ENCODE data around the gene VWF. TPM values are rescaled to one million over a fixed set of nuclear protein-coding genes. Genes with fewer than 3 reads are reported as not detected.
A peak's percentile ranks its signal among the peaks of the same experiment; 100 is the strongest.
"Not testable (repeated sequence)": the region's sequence is repeated elsewhere in the genome, so short reads cannot be mapped to it uniquely, and the experiment has no call there.

Gene VWF
- total RNA-seq, 1 donor from 2014 or later: not detected

DNA sequence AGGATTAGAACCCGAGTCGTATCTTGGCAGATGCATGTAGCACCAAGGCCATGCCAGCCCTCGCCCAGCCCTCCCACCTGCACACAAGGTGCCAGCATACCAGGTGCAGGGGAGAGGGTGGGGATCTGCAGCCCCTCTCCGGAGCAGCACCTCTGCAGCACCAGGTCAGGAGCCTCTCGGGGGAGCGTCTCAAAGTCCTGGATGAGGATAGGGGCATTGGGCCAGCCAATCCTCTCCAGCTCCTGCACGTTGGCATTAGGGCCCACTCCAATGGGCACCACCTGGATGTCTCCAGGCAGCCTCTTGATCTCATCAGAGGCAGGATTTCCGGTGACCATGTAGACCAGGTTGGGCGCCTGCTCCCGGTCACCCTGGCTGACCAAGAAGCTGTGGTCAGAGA lies 106.2 kb downstream of the VWF start:
- intact Hi-C loops (cut with micrococcal nuclease): no loop called here
- Mint-ChIP-seq H3K27ac (no peak overlapping the region), H3K4me3 (no peak overlapping the region), H3K9me3 (no peaks in the 10 kb centered on the region), H3K36me3 (ENCODE audit: low read depth) (no peaks in the 10 kb centered on the region), H3K4me1 (ENCODE audit: low read depth) (no peaks in the 10 kb centered on the region), H3K27me3 (ENCODE audit: insufficient read depth) (peaks cover 6% of the 10 kb centered on the region)
- no peak for DNase-seq (ENCODE audit: low spot score)

GRCh38 chr12:6016756-6017155 lies 107.7 kb downstream of the VWF start:
- intact Hi-C loops (cut with micrococcal nuclease): no loop called here
- H3K27me3 Mint-ChIP-seq (ENCODE audit: insufficient read depth): peaks cover 7% of the 10 kb centered on the region
- H3K9me3 Mint-ChIP-seq: no peaks in the 10 kb centered on the region
- no peaks in the 10 kb centered on the region for H3K4me1 Mint-ChIP-seq (ENCODE audit: low read depth)
- no peak overlapping the region for H3K27ac Mint-ChIP-seq
- no peaks in the 10 kb centered on the region for H3K36me3 Mint-ChIP-seq (ENCODE audit: low read depth)
- H3K4me3 Mint-ChIP-seq: no peak overlapping the region
- DNase-seq (ENCODE audit: low spot score): no peak

- peaks cover 11% of the 10 kb centered on the region for H3K27me3 Mint-ChIP-seq (ENCODE audit: insufficient read depth)
- H3K27ac Mint-ChIP-seq; H3K9me3 Mint-ChIP-seq; H3K4me3 Mint-ChIP-seq; intact Hi-C loops (cut with micrococcal nuclease); DNase-seq (ENCODE audit: low spot score); H3K4me1 Mint-ChIP-seq (ENCODE audit: low read depth); H3K36me3 Mint-ChIP-seq (ENCODE audit: low read depth): not testable (repeated sequence)
Measured at GRCh38 chr12:6016004-6016403, 108.5 kb downstream of the VWF start.

DNA sequence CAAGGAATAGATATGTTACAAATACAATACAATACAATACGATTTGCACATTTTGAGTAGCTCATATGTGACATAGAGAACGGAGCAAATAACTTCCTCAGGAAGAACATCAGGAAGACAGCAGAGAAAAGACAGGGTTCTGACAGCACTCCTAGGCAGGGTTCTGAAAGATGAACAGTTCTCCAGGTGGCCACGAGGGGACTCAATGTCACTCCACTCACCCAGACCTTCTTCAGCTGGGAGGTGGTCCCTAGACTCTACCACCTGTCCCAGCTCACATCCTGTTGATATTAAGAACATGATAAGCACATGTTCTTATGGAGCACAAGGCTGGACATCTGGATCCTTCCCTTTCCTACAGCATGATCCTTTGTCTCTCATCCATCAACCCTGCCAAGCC lies 109.2 kb downstream of the VWF start:
- H3K4me1 Mint-ChIP-seq (ENCODE audit: low read depth); H3K36me3 Mint-ChIP-seq (ENCODE audit: low read depth); intact Hi-C loops (cut with micrococcal nuclease); H3K9me3 Mint-ChIP-seq; H3K27ac Mint-ChIP-seq; DNase-seq (ENCODE audit: low spot score); H3K4me3 Mint-ChIP-seq: not testable (repeated sequence)
- H3K27me3 Mint-ChIP-seq (ENCODE audit: insufficient read depth): peaks cover 11% of the 10 kb centered on the region

GRCh38 chr12:6010631-6011350 lies 113.7 kb downstream of the VWF start:
- H3K4me3 Mint-ChIP-seq; H3K9me3 Mint-ChIP-seq; H3K27ac Mint-ChIP-seq; intact Hi-C loops (cut with micrococcal nuclease); DNase-seq (ENCODE audit: low spot score); H3K4me1 Mint-ChIP-seq (ENCODE audit: low read depth); H3K36me3 Mint-ChIP-seq (ENCODE audit: low read depth): not testable (repeated sequence)
- peaks cover 20% of the 10 kb centered on the region for H3K27me3 Mint-ChIP-seq (ENCODE audit: insufficient read depth)

- no peak for DNase-seq (ENCODE audit: low spot score)
- Mint-ChIP-seq H3K36me3 (ENCODE audit: low read depth) (no peaks in the 10 kb centered on the region), H3K27me3 (ENCODE audit: insufficient read depth) (peaks cover 20% of the 10 kb centered on the region), H3K4me1 (ENCODE audit: low read depth) (no peaks in the 10 kb centered on the region), H3K27ac (no peak overlapping the region), H3K4me3 (no peak overlapping the region), H3K9me3 (no peaks in the 10 kb centered on the region)
- intact Hi-C loops (cut with micrococcal nuclease): no loop called here
Measured at GRCh38 chr12:5997260-5997659, 127.2 kb downstream of the VWF start.

DNA sequence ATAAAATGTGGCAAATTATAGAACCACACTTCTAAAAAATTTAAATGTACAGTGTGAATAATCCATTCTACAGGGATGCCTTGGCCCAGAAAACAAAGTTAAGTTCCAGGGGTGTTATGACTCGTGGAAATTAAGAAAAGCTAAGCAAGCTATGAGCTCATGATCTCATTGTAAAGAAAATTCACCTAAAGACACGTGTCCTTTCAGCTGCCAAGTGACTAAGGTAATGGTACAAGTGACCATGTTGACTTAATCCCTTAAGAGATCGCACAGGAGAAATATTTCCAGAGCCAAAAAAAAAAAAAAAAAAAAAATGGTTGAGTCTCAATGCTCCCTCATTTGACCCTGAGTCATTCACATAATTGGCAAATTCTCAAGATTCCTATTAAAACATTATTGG lies 128.0 kb downstream of the VWF start:
- Mint-ChIP-seq H3K36me3 (ENCODE audit: low read depth) (no peaks in the 10 kb centered on the region), H3K27ac (no peak overlapping the region), H3K4me3 (no peak overlapping the region), H3K4me1 (ENCODE audit: low read depth) (no peaks in the 10 kb centered on the region), H3K9me3 (no peaks in the 10 kb centered on the region), H3K27me3 (ENCODE audit: insufficient read depth) (peaks cover 25% of the 10 kb centered on the region)
- no peak for DNase-seq (ENCODE audit: low spot score)
- intact Hi-C loops (cut with micrococcal nuclease): no loop called here

DNA sequence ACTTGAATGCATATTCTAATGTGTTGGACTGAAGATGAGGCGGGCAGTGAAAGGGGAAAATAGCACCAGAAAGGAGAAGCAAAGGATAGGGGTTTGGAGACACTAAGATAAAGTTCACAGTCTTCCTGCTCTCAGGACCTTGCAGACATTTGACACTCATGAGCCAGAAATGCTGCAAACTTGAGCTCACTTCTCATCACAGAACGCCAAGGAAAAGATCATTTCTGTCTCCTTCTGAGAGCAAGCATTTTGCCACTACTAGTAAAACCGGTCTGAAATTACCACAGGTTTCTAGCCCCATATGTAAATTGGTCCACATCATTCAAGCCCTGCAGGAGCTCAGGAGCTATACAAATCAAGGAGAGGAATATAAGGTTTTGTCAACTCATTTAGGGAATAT lies 134.8 kb downstream of the VWF start:
- intact Hi-C loops (cut with micrococcal nuclease): loop anchor here (10.0 kb wide), 1 partner anchor 205 kb away; no protein-coding TSS in a partner anchor
- Mint-ChIP-seq H3K27me3 (ENCODE audit: insufficient read depth) (peaks cover 10% of the 10 kb centered on the region), H3K4me1 (ENCODE audit: low read depth) (peaks cover 4% of the 10 kb centered on the region), H3K36me3 (ENCODE audit: low read depth) (no peaks in the 10 kb centered on the region), H3K9me3 (no peaks in the 10 kb centered on the region), H3K4me3 (no peak overlapping the region), H3K27ac (no peak overlapping the region)
- DNase-seq (ENCODE audit: low spot score): no peak

- no peak overlapping the region for H3K27ac Mint-ChIP-seq
- H3K9me3 Mint-ChIP-seq: no peaks in the 10 kb centered on the region
- no peak overlapping the region for H3K4me3 Mint-ChIP-seq
- no peaks in the 10 kb centered on the region for H3K36me3 Mint-ChIP-seq (ENCODE audit: low read depth)
- DNase-seq (ENCODE audit: low spot score): peak; percentile 55
- intact Hi-C loops (cut with micrococcal nuclease): loop anchor here (1.0 to 10.0 kb wide), 3 partner anchors 52 to 297 kb away; no protein-coding TSS in a partner anchor
- peaks cover 6% of the 10 kb centered on the region for H3K27me3 Mint-ChIP-seq (ENCODE audit: insufficient read depth)
- H3K4me1 Mint-ChIP-seq (ENCODE audit: low read depth): peaks cover 4% of the 10 kb centered on the region
Measured at GRCh38 chr12:5988659-5989116, 135.8 kb downstream of the VWF start.

GRCh38 chr12:5988088-5988487 lies 136.4 kb downstream of the VWF start:
- DNase-seq (ENCODE audit: low spot score): no peak
- no peak overlapping the region for H3K4me3 Mint-ChIP-seq
- peaks cover 4% of the 10 kb centered on the region for H3K4me1 Mint-ChIP-seq (ENCODE audit: low read depth)
- no peaks in the 10 kb centered on the region for H3K9me3 Mint-ChIP-seq
- H3K36me3 Mint-ChIP-seq (ENCODE audit: low read depth): no peaks in the 10 kb centered on the region
- no peak overlapping the region for H3K27ac Mint-ChIP-seq
- intact Hi-C loops (cut with micrococcal nuclease): loop anchor here (1.0 to 10.0 kb wide), 3 partner anchors 52 to 297 kb away; no protein-coding TSS in a partner anchor
- peaks cover 6% of the 10 kb centered on the region for H3K27me3 Mint-ChIP-seq (ENCODE audit: insufficient read depth)

GRCh38 chr12:5987573-5987972 lies 136.9 kb downstream of the VWF start:
- peaks cover 4% of the 10 kb centered on the region for H3K4me1 Mint-ChIP-seq (ENCODE audit: low read depth)
- no peaks in the 10 kb centered on the region for H3K9me3 Mint-ChIP-seq
- no peak overlapping the region for H3K4me3 Mint-ChIP-seq
- intact Hi-C loops (cut with micrococcal nuclease): loop anchor here (10.0 kb wide), 1 partner anchor 207 kb away; no protein-coding TSS in a partner anchor
- DNase-seq (ENCODE audit: low spot score): no peak
- no peak overlapping the region for H3K27ac Mint-ChIP-seq
- H3K27me3 Mint-ChIP-seq (ENCODE audit: insufficient read depth): peaks cover 6% of the 10 kb centered on the region
- H3K36me3 Mint-ChIP-seq (ENCODE audit: low read depth): no peaks in the 10 kb centered on the region

DNA sequence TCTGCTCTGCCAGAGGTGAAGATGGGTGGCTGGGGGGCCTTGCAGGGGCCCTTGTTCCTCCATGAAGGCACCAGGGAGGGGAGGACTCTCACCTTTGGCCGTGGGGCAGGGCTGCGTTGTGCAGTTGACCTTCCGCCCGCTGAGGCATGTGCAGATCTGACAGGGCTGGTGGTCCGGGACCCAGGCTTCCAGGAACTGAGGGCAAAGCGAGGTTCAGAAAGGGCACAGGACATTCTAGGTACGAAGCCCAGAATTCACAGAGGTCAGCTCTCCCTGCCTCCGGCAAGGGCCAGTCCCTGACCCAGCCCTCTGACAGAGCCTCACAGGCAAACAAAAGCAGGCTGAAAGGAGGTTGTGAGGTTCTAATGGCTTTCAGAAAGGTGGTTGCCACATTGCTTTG lies 139.0 kb downstream of the VWF start:
- Mint-ChIP-seq H3K36me3 (ENCODE audit: low read depth) (no peaks in the 10 kb centered on the region), H3K27ac (no peak overlapping the region), H3K4me3 (no peak overlapping the region), H3K27me3 (ENCODE audit: insufficient read depth) (no peaks in the 10 kb centered on the region), H3K9me3 (no peaks in the 10 kb centered on the region), H3K4me1 (ENCODE audit: low read depth) (peaks cover 4% of the 10 kb centered on the region)
- no peak for DNase-seq (ENCODE audit: low spot score)
- intact Hi-C loops (cut with micrococcal nuclease): loop anchor here (10.0 kb wide), 1 partner anchor 209 kb away; no protein-coding TSS in a partner anchor

DNA sequence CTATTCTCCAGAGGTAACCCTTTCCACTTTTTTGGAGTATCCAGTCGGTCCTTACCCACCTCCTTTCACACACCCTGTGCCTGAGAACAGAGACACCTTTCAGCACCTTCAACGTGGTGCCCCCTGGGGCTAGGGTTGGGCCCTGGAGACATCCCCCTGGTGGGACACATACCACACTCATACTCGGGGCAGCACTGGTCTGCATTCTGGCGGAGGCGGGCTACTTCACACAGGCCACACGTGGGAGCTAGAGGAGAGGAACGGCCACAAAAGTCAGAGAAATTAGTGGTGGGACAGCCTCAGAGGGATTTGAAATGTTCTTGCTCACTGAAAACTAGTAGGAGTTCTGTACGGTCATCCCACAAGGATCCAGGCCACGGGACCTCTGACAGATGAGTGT lies 139.6 kb downstream of the VWF start:
- intact Hi-C loops (cut with micrococcal nuclease): loop anchor here (10.0 kb wide), 1 partner anchor 210 kb away; no protein-coding TSS in a partner anchor
- H3K27me3 Mint-ChIP-seq (ENCODE audit: insufficient read depth): no peaks in the 10 kb centered on the region
- no peak for DNase-seq (ENCODE audit: low spot score)
- no peaks in the 10 kb centered on the region for H3K9me3 Mint-ChIP-seq
- no peak overlapping the region for H3K4me3 Mint-ChIP-seq
- H3K36me3 Mint-ChIP-seq (ENCODE audit: low read depth): no peaks in the 10 kb centered on the region
- H3K27ac Mint-ChIP-seq: no peak overlapping the region
- peaks cover 4% of the 10 kb centered on the region for H3K4me1 Mint-ChIP-seq (ENCODE audit: low read depth)

All from activated T-helper 1 cell treated with anti-CD3 and anti-CD28 coated beads, Interleukin-12 subunit alpha, Interleukin-12 subunit beta, Interleukin-2, Interleukin-4 antibody, amounts not matched to agents 30 ng/mL and 10 ng/mL and 1 ng/mL, durations not matched to agents 14 hours and 24 hours and 36 hours (primary cell).